Hepatocyte (in vitro differentiated cells): ENCODE data around the gene ESD. TPM values are rescaled to one million over a fixed set of nuclear protein-coding genes. Genes with fewer than 3 reads are reported as not detected.

ENCODE experiments used
- DNase-seq: peaks from one replicate; pipeline ENCODE4 v3.0.0-alpha.2; 2016; ENCODE audit warnings: low spot score
- H2AFZ ChIP-seq: fragments of 200-600 bp; sonication (generic); 2 replicates; pipeline ENCODE4 v1.6.0; 2016; ENCODE audit warnings: antibody characterized with exemption, mild to moderate bottlenecking
- H3K27ac ChIP-seq: fragments of 200-600 bp; sonication (generic); 2 replicates; pipeline ENCODE4 v1.5.1; 2016; ENCODE audit warnings: mild to moderate bottlenecking
- H3K27me3 ChIP-seq: fragments of 200-600 bp; sonication (generic); 2 replicates; pipeline ENCODE4 v1.6.1; 2016
- H3K36me3 ChIP-seq: fragments of 200-600 bp; sonication (generic); replicated peaks from 2 replicates; pipeline ENCODE4 v1.5.1; 2016; ENCODE audit warnings: low read depth; ENCODE audit not compliant: insufficient read depth
- H3K4me1 ChIP-seq: fragments of 200-600 bp; sonication (generic); 2 replicates; pipeline ENCODE4 v1.5.1; 2016; ENCODE audit warnings: mild to moderate bottlenecking, moderate library complexity; ENCODE audit not compliant: insufficient read depth
- H3K4me2 ChIP-seq: fragments of 200-600 bp; sonication (generic); 2 replicates; pipeline ENCODE4 v1.6.0; 2016
- H3K4me3 ChIP-seq: fragments of 200-600 bp; sonication (generic); 2 replicates; pipeline ENCODE4 v1.5.1; 2016; ENCODE audit warnings: mild to moderate bottlenecking
- H3K79me2 ChIP-seq: fragments of 200-600 bp; sonication (generic); 2 replicates; pipeline ENCODE4 v1.6.0; 2017; ENCODE audit warnings: mild to moderate bottlenecking
- H3K9me2 ChIP-seq: fragments of 200-600 bp; sonication (generic); replicated peaks from 2 replicates; pipeline ENCODE4 v1.6.0; 2017; ENCODE audit warnings: mild to moderate bottlenecking; ENCODE audit not compliant: insufficient read depth
- H3K9me3 ChIP-seq: fragments of 200-600 bp; sonication (generic); 2 replicates; pipeline ENCODE4 v1.5.1; 2016; ENCODE audit warnings: low read depth, mild to moderate bottlenecking
- H4K20me1 ChIP-seq: fragments of 200-600 bp; sonication (generic); 2 replicates; pipeline ENCODE4 v1.6.0; 2016; ENCODE audit warnings: mild to moderate bottlenecking; ENCODE audit not compliant: insufficient read depth, poor library complexity, severe bottlenecking
- CTCF ChIP-seq: fragments of 200-600 bp; sonication (generic); IDR thresholded peaks from 2 replicates; pipeline ENCODE4 v1.5.1; 2016; ENCODE audit warnings: antibody characterized with exemption, mild to moderate bottlenecking; ENCODE audit not compliant: poor library complexity
- EZH2 ChIP-seq: fragments of 200-600 bp; sonication (generic); IDR thresholded peaks from 2 replicates; pipeline ENCODE4 v1.6.1; 2016; ENCODE audit warnings: antibody characterized with exemption, mild to moderate bottlenecking, borderline replicate concordance
- EZH2phosphoT487 ChIP-seq: fragments of 200-600 bp; sonication (generic); IDR thresholded peaks from one replicate; pipeline ENCODE4 v1.6.1; 2018; ENCODE audit warnings: antibody characterized with exemption, mild to moderate bottlenecking, low read depth, moderate library complexity; ENCODE audit not compliant: unreplicated experiment, severe bottlenecking
- WGBS: methylation state at CpG from one replicate; pipeline ENCODE4 v1.1.6; 2016; ENCODE audit warnings: low lambda C conversion rate; ENCODE audit errors: missing lambda C conversion rate; 5-methylcytosine and 5-hydroxymethylcytosine counted together
- polyA plus RNA-seq: library from polyadenylated mRNA; unstranded; fragments of >200 nt; fragmentation: Nextera tagmentation; extraction: Ambion mirVana; gene quantifications from 2 replicates; pipeline ENCODE4 v1.2.1, GENCODE V29; 2016
- total RNA-seq: library from RNA; depleted of rRNA; stranded (reverse); fragments of >200 nt; gene quantifications from 2 replicates; pipeline ENCODE4 v1.2.3, GENCODE V29; 2014

Gene ESD
- total and polyA plus RNA-seq, 2 experiments from 2014 or later = 127 to 129 TPM

- Histone ChIP-seq H3K9me2 (no peaks in the 10 kb centered on the region), H3K4me1 (no peaks in the 10 kb centered on the region), H3K4me3 (no peak overlapping the region), H2AFZ (no peak overlapping the region), H3K79me2 (no peaks in the 10 kb centered on the region), H3K27ac (no peak overlapping the region), H3K36me3 (no peaks in the 10 kb centered on the region), H3K9me3 (no peaks in the 10 kb centered on the region), H4K20me1 (no peaks in the 10 kb centered on the region), H3K4me2 (no peak overlapping the region), H3K27me3 (no peaks in the 10 kb centered on the region)
- whole genome bisulfite sequencing = 92% methylated on average over 8 of the region's 8 CpGs
- no peak for DNase-seq
- TF ChIP-seq EZH2 (no peak), CTCF (no peak), EZH2phosphoT487 (no peak)
Measured at GRCh38 chr13:46747031-46747820, 49.7 kb downstream of the ESD start.

DNA sequence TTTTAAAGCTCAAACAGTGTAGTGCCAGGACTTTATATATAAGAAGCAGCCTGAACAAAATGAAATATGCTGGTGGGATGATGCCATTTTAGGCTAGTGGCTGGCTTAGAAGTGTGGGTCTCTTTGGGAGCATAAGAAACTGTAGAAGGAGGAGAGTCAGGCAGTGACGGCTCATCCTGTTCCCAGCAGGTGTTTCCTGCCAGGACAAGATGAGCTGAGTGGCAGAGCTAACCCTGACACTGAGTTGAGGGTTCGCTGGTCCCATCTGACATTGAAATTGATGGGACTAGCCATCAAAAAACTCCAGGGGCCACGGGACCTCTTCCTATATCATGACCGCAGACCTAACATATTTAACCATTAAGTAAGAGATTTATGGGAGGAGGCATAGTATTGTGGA lies 51.3 kb downstream of the ESD start:
- H2AFZ ChIP-seq = no peak overlapping the region
- H4K20me1 ChIP-seq = no peaks in the 10 kb centered on the region
- DNase-seq = no peak
- no peak overlapping the region for H3K4me3 ChIP-seq
- no peaks in the 10 kb centered on the region for H3K36me3 ChIP-seq
- WGBS = 92% methylated on average over 4 of the region's 4 CpGs
- no peaks in the 10 kb centered on the region for H3K9me3 ChIP-seq
- H3K27me3 ChIP-seq = no peaks in the 10 kb centered on the region
- no peaks in the 10 kb centered on the region for H3K4me1 ChIP-seq
- H3K9me2 ChIP-seq = no peaks in the 10 kb centered on the region
- no peak overlapping the region for H3K27ac ChIP-seq
- no peak overlapping the region for H3K4me2 ChIP-seq
- no peaks in the 10 kb centered on the region for H3K79me2 ChIP-seq
- TF ChIP-seq EZH2 (no peak), EZH2phosphoT487 (no peak), CTCF (no peak)

- no peak overlapping the region for H3K27ac ChIP-seq
- no peak overlapping the region for H3K4me2 ChIP-seq
- DNase-seq = no peak
- no peaks in the 10 kb centered on the region for H3K9me2 ChIP-seq
- H3K27me3 ChIP-seq = no peaks in the 10 kb centered on the region
- H3K9me3 ChIP-seq = no peaks in the 10 kb centered on the region
- no peak overlapping the region for H2AFZ ChIP-seq
- H3K36me3 ChIP-seq = no peaks in the 10 kb centered on the region
- no peak overlapping the region for H3K4me3 ChIP-seq
- H3K79me2 ChIP-seq = no peaks in the 10 kb centered on the region
- no peak for TF ChIP-seq CTCF
- TF ChIP-seq EZH2phosphoT487 = no peak
- TF ChIP-seq EZH2 = no peak
- no peaks in the 10 kb centered on the region for H4K20me1 ChIP-seq
- 93% methylated on average over 4 of the region's 4 CpGs for WGBS
- H3K4me1 ChIP-seq = no peaks in the 10 kb centered on the region
Measured at GRCh38 chr13:46745062-46745461, 51.9 kb downstream of the ESD start.
